Subcutaneous adipose tissue (tissue), 4 donors: ENCODE data around the gene IGFBP6. TPM values are rescaled to one million over a fixed set of nuclear protein-coding genes. Genes with fewer than 3 reads are reported as not detected.

ENCODE experiments used
- total RNA-seq, 4 donors: library from RNA; depleted of rRNA; stranded (reverse); fragments of >200 nt; gene quantifications; one replicate each; pipeline ENCODE4 v1.1.0, GENCODE V29; 2016
- TF ChIP-seq, protein P1 (sequence below): fragments of 450-650 bp; IDR thresholded peaks from one replicate; pipeline ENCODE4 v1.5.1; 2016; ENCODE audit warnings: low read depth, mild to moderate bottlenecking, control low read depth, antibody characterized with exemption, moderate library complexity

IGFBP6 gene
- total RNA-seq, 4 donors from 2014 or later = 224 to 1,933 (median 278) TPM

GRCh38 chr12:53128780-53129569, 31.5 kb downstream of the IGFBP6 start:
- TF ChIP-seq, protein P1, sequence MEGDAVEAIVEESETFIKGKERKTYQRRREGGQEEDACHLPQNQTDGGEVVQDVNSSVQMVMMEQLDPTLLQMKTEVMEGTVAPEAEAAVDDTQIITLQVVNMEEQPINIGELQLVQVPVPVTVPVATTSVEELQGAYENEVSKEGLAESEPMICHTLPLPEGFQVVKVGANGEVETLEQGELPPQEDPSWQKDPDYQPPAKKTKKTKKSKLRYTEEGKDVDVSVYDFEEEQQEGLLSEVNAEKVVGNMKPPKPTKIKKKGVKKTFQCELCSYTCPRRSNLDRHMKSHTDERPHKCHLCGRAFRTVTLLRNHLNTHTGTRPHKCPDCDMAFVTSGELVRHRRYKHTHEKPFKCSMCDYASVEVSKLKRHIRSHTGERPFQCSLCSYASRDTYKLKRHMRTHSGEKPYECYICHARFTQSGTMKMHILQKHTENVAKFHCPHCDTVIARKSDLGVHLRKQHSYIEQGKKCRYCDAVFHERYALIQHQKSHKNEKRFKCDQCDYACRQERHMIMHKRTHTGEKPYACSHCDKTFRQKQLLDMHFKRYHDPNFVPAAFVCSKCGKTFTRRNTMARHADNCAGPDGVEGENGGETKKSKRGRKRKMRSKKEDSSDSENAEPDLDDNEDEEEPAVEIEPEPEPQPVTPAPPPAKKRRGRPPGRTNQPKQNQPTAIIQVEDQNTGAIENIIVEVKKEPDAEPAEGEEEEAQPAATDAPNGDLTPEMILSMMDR = no peak

- TF ChIP-seq, protein P1 = no peak
These were observed 34.4 kb downstream of the IGFBP6 start for GRCh38 chr12:53131844-53132243.

DNA sequence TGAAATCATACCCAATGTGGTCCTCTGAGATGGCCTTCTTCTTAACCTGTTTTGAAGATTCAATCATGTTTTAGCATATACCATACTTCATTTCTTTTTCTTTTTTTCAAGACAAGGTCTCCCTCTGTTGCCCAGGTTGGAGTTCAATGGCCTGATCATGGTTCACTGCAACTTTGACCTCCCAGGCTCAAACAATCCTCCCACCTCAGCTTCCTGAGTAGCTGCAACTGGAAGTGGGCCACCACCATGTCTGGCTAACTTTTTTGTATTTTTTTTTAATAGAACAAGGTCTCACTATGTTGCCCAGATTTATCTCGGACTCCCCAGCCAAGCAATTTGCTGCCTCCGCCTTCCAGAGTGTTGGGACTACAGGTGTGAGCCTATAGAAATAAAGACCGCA, 36.3 kb downstream of the IGFBP6 start:
- TF ChIP-seq, protein P1 = no peak

GRCh38 chr12:53143355-53143754, 45.9 kb downstream of the IGFBP6 start:
- TF ChIP-seq, protein P1 = no peak

- TF ChIP-seq, protein P1 = no peak
These were observed 48.2 kb downstream of the IGFBP6 start for GRCh38 chr12:53145383-53146260.

GRCh38 chr12:53147181-53147580, 49.7 kb downstream of the IGFBP6 start:
- TF ChIP-seq, protein P1 = no peak

DNA sequence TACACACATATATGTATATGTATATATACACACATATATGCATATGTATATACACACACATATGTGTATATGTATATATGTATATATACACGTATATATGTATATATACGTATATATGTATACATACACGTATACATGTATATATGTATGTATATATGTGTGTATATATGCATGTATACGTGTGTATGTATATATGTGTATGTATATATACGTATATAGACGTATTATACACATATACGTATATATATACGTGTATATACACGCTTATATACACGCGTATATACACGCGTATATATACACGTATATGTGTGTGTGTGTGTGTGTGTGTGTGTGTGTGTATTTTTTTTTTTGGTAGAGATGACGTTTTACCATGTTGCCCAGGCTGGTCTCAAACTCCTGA, 50.2 kb downstream of the IGFBP6 start:
- TF ChIP-seq, protein P1 = no peak
